Fibroblast of the aortic adventitia (primary cell): Measurements from ENCODE around the gene GTF2A1L. TPM values are rescaled to one million over a fixed set of nuclear protein-coding genes. Genes with fewer than 3 reads are reported as not detected.

Source experiments
- DNase-seq: peaks from one replicate; pipeline ENCODE4 v3.0.0-alpha.2; 2010; ENCODE audit warnings: low read depth
- H3K4me3 ChIP-seq: 2 replicates; pipeline ENCODE4 v1.5.1; 2011; ENCODE audit warnings: low read depth, mild to moderate bottlenecking, control low read depth, low read length, moderate library complexity
- CTCF ChIP-seq: IDR thresholded peaks from 2 replicates; pipeline ENCODE4 v1.5.1; 2011; ENCODE audit warnings: mild to moderate bottlenecking, low read length, control low read depth, inconsistent platforms; ENCODE audit not compliant: insufficient read depth
- total RNA-seq: library from RNA; depleted of rRNA; stranded (reverse); fragments of >200 nt; gene quantifications from 2 replicates; pipeline ENCODE4 v1.2.3, GENCODE V29; 2012; ENCODE audit warnings: low replicate concordance

GTF2A1L gene
- 5.0 TPM in 1 of 2 replicates, not detected in the other for total RNA-seq

DNA sequence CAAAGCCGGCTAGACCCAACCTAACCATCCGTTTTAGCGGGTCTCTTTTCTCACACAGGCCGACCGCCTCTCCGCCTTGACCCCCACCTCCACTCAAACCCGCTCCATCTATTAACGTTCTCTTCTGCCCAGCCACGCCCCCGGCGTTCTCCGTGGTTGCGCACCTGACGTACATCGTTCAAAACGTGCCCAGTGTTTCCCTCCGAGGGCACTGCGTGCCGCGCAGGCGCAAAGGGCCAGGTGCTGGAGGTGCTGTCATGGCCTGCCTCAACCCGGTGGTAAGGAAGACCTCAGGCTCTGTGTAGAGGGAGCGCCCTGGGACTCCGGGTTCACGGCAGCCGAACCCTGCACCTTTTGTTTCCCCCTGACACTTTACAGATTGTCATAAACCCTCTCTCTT, at the start of gene GTF2A1L:
TSS of gene GTF2A1L (plus strand) at position 239 of the 400 bp plus-strand sequence. CDS start at position 258, 19 bp downstream.
- TF ChIP-seq CTCF: no peak
- H3K4me3 ChIP-seq: no peak within 1 kb of the TSS

GRCh38 chr2:48568547-48568946, 49.1 kb upstream of the GTF2A1L start:
- no peak overlapping the region for H3K4me3 ChIP-seq
- DNase-seq: no peak
- no peak for TF ChIP-seq CTCF

More for the DNA sequence above, at the start of gene GTF2A1L:
- DNase-seq: no peak

DNA sequence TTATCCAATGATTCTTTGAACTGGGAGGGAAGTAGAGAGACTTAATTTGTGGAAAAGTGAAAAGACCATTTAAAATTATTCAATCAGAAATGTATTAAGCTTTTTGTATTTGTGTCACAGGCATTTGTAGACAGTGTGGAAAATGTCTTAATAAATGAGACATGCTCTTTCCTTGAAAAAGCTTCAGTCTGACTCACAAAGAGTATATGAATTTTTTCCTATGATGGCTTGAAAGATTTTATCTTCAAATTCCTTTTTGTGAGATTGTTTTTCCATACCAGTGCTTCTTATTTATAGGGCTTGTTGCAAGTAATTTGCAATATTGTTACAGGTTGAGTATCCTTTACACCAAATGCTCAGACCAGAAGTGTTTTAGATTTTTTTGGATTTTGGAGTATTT, 48.2 kb upstream of the GTF2A1L start:
- TF ChIP-seq CTCF: no peak
- no peak for DNase-seq

GRCh38 chr2:48572816-48573215, 44.8 kb upstream of the GTF2A1L start:
- DNase-seq: no peak
- no peak overlapping the region for H3K4me3 ChIP-seq
- no peak for TF ChIP-seq CTCF

More for the DNA sequence above, 48.2 kb upstream of the GTF2A1L start:
- H3K4me3 ChIP-seq: no peak overlapping the region

GRCh38 chr2:48574353-48575287, 43.0 kb upstream of the GTF2A1L start:
- TF ChIP-seq CTCF: no peak
- H3K4me3 ChIP-seq: no peak overlapping the region
- no peak for DNase-seq

- no peak for DNase-seq
- H3K4me3 ChIP-seq: no peak overlapping the region
- no peak for TF ChIP-seq CTCF
These were observed 39.3 kb upstream of the GTF2A1L start for GRCh38 chr2:48578313-48578712.
